DMS153 (cell line): ENCODE data around the gene ENO2.

ENCODE experiments used
- DNase-seq: peaks from one replicate; lab custom pipeline; 2025; lab: John Stamatoyannopoulos, UW

The ENO2 gene

DNA sequence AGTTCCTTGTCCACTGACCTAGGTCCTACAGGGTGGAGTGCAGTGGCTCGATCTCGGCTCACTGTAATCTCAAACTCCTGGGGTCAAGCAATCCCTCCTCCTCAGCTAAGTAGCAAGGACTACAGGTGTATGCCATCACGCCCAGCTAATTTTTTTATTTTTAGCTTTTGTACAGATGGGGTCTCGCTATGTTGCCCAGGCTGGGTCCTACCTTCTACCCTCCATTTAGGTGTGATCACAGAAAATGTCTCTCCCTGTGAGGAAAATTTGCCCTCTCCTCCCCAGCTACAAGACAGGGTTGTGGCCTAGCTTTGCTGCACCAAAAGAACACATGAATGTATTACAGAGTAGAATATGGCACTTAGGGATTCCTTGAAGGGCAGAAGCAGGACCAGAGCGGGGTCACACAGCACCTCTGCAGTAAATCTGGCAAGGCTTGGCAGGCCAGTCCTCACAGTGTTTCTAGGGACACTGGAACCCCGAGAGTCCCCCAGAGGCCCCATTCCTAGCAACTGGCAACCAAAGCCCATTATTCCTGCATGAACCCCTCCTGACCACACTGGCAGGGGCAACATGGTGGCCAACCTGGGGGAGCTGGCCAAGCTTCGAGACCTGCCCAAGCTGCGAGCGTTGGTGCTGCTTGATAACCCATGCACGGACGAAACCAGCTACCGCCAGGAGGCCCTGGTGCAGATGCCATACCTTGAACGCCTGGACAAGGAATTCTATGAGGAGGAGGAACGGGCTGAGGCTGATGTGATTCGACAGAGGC lies 2.0 kb upstream of the ENO2 start:
- DNase-seq, result no peak

- DNase-seq, result peak; percentile 35
Measured at GRCh38 chr12:6914947-6915788, 788 bp downstream of the ENO2 start.

GRCh38 chr12:6915789-6916285 lies 1.5 kb downstream of the ENO2 start:
- DNase-seq, result no peak

GRCh38 chr12:6916426-6917200 lies 2.2 kb downstream of the ENO2 start:
- no peak for DNase-seq

DNA sequence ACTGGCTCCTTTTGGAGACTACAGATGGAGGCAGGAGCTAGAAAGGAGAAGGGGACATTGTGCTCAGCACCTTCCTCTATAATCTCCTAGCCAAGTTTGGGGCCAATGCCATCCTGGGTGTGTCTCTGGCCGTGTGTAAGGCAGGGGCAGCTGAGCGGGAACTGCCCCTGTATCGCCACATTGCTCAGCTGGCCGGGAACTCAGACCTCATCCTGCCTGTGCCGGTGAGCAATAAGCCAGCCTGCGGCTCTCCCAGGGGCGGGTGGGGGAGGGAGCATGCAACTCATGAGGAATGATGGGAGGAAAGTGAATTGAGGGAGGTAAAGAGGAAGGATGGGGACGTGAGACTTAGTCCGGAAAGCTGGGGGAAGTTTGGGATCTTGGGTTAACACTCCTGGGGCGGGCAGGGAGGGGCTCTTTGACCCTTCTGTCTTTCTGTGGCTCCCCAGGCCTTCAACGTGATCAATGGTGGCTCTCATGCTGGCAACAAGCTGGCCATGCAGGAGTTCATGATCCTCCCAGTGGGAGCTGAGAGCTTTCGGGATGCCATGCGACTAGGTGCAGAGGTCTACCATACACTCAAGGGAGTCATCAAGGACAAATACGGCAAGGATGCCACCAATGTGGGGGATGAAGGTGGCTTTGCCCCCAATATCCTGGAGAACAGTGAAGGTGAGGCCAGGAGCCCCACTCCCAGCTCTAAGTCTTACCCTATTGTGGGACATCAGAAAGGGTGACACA lies 3.3 kb downstream of the ENO2 start:
- DNase-seq, result no peak

GRCh38 chr12:6919588-6919987 lies 5.2 kb downstream of the ENO2 start:
- no peak for DNase-seq

DNA sequence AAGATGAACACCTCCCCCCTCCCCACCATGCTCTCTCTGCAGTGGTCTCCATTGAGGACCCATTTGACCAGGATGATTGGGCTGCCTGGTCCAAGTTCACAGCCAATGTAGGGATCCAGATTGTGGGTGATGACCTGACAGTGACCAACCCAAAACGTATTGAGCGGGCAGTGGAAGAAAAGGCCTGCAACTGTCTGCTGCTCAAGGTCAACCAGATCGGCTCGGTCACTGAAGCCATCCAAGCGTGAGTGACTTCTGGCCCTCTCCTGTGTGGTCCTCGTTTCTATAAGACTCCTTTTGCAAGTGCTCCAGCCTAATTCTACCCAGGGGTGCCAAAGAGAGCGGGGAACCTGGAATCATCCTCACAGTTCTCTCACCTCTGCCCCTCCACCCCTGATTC lies 7.2 kb downstream of the ENO2 start:
- DNase-seq, result no peak

DNA sequence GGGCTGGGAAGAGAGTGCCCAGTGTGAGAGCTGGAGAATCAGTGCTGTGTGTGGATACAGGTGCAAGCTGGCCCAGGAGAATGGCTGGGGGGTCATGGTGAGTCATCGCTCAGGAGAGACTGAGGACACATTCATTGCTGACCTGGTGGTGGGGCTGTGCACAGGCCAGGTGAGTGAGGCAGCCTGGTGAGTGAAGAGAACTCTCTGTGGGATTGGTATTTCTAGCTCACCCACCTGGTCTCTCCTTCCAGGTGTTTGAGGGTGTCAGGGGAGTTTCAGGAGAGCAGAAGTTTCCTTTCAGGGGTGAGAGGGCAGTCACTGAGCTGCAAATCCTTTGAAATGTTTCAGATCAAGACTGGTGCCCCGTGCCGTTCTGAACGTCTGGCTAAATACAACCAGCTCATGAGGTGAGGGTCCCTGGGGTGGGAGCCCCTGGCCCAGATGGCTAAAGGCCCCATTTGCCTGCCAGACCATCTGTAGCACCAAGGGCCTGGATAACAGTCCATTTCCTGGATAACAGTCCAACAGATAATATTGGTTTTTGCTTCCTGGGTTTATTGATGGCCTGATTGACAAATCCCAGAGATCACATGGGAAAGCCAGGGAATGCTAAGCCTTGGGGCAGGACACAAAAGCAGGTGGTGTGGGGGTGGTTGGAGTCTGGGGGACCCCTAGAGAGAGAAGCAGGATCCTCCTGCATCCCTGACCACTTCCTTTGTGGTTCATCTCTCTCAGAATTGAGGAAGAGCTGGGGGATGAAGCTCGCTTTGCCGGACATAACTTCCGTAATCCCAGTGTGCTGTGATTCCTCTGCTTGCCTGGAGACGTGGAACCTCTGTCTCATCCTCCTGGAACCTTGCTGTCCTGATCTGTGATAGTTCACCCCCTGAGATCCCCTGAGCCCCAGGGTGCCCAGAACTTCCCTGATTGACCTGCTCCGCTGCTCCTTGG lies 7.9 kb downstream of the ENO2 start:
- DNase-seq, result no peak

- no peak for DNase-seq
Measured at GRCh38 chr12:6923003-6923732, 8.8 kb downstream of the ENO2 start.

DNA sequence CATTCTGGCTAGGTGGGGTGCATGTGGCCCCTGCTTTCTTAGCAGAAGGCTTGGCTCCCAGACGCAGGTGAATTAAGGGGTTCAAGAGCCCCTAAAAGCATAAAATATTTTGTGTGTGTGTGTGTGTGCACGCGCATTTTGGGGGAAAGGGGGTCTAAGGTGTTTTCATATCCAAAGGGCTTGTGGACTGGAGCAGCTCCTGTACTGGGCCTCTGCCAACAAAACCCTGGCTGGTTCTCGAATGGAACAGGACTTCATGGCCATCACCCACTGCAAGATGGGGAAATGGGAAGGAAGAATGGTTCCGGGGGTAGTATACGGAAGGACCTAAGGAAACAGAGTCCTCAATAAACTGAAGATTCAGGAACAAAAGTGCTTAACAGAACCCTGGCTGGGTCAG lies 9.5 kb downstream of the ENO2 start:
- DNase-seq, result no peak

DNA sequence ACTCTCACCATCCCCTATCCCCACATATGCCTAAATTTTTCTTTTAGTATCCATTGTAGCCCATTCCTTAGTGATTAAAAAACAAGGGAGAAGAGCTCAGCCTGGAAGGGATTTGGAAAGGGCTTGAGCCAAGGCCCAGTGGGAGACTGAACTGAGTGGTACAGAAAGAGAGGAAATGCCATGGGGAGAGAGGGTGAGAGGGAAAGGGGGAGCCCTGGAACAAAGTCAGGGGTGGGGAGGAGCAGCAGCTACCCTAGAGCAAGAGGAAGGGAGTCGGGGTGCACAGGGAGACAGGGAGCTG lies 10.8 kb downstream of the ENO2 start:
- no peak for DNase-seq

GRCh38 chr12:6925540-6926279 lies 11.3 kb downstream of the ENO2 start:
- no peak for DNase-seq

- DNase-seq, result peak; percentile 19
Measured at GRCh38 chr12:6927379-6928021, 13.1 kb downstream of the ENO2 start, which contains the start of gene ATN1. ATN1 (plus strand) TSS chr12:6927959; CDS start chr12:6934002, 6,043 bp downstream.

DNA sequence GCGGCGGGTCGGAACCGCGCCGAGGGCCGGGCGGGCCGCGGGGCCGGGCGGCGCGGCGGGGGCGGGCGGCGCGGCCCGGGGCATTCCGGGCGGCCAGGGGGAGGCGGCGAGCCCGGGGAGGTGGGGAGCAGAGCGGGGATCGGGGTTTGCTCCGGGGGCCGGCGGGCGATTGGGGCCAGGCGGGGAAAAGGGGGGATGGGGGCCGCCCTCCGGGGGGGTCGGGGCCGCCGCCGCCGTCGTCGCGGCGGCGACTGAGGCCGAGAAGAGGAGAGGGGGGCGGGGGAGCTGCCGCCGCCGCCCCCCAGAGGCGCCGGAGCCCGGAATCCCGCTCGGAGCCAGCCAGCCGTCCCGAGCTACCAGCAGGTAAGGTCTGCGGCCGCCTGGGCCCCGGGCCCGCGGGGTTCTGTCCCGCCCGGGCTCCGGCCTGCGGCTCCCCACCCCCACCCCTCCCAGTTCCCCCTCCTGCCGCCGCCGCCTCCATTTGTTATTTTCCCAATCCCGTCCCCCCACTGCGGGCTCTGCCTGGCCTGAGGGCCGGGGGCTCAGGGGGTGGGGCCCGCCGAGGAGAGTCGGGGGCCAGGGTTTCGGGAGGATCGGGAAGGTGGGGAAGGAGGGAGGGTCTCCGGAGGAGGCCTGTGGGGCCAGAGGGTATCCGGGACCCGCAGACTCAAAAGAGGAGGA lies 13.8 kb downstream of the ENO2 start:
- DNase-seq, result no peak

GRCh38 chr12:6928703-6929407 lies 14.5 kb downstream of the ENO2 start:
- DNase-seq, result no peak

DNA sequence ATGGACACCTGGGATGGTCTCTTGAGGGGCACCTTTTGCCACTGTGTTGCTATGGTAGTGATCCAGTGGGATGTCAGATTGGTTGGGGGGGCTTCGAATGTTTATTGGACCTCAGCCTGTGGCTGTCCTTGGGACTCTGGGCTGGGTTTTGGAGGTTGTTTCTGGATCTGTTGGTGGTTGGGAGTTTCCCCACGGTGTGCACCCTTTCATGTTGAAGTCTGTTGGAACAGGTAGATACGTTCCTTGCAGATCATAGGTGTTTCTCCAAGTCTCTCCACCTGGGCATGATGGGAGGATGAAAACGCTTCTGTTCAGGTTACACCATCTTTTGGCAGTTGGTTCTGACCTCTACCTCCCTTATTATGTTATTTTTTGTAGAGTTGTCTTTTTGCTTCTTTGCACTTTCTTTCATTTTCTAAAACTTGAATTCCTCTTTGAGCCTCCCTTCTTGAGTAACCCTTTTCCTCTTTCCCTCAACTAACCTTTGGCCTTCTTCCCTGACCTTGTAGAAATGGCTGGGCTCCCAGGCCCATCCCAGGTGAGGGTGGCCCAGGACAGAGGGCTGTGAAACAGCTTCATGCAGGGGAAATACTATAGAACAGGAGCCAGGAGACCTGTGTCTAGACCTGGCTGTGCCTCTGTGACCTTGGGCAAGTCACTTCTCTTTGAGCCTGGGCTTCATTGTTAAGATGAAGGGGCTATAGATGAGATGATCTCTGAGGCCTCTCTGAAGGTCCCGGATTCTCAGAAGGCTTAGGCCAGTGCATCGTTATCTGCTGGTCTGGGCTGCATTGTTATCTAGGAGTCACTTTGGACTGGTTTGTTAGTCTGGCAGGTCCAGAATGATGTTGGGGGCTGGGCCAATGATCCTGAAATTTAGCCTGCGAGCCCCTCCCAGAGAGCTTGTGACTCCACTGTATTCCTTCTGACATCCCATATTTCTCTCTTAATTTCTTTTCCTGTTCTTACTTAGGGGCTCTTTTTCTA lies 15.4 kb downstream of the ENO2 start:
- DNase-seq, result no peak
